ENCODE measurements around the gene IRX5.

IRX5 gene

GRCh38 chr16:54976651-54977200, 46.1 kb downstream of the IRX5 start:
- H2AFZ ChIP-seq (ENCODE audit: low read length) = no peak overlapping the region
- H3K4me1 ChIP-seq (ENCODE audit: insufficient read depth, low read length, severe bottlenecking) = no peaks in the 10 kb centered on the region
- no peaks in the 10 kb centered on the region for H3K79me2 ChIP-seq (ENCODE audit: insufficient read depth, low read length)
- TF ChIP-seq EZH2 (IDR thresholded peaks at IDR 0.05; ENCODE audit: borderline replicate concordance, low read length) = no peak
- TF ChIP-seq CTCF (IDR thresholded peaks at IDR 0.05; ENCODE audit: low read length) = no peak
- H4K20me1 ChIP-seq (ENCODE audit: insufficient read depth, low read length) = no peaks in the 10 kb centered on the region
- no peaks in the 10 kb centered on the region for H3K9me2 ChIP-seq (ENCODE audit: low read depth, low read length)
- H3K27ac ChIP-seq (ENCODE audit: low read depth, low read length, poor library complexity, severe bottlenecking) = no peak overlapping the region
- no peaks in the 10 kb centered on the region for H3K9me3 ChIP-seq (ENCODE audit: low read length)
- no peaks in the 10 kb centered on the region for H3K36me3 ChIP-seq (ENCODE audit: insufficient read depth, low read length)
- no peaks in the 10 kb centered on the region for H3F3A ChIP-seq (ENCODE audit: insufficient read depth, low read length)
- no peak overlapping the region for H3K9ac ChIP-seq (ENCODE audit: low read length)
- no peaks in the 10 kb centered on the region for H3K27me3 ChIP-seq (ENCODE audit: insufficient read depth, low read length)
- no peak overlapping the region for H3K4me3 ChIP-seq (ENCODE audit: low read depth, low read length, poor library complexity, severe bottlenecking)
- H3K4me2 ChIP-seq (ENCODE audit: low read length) = no peak overlapping the region

- Histone ChIP-seq H3K36me3 (ENCODE audit: insufficient read depth, low read length) (no peaks in the 10 kb centered on the region), H3K79me2 (ENCODE audit: insufficient read depth, low read length) (no peaks in the 10 kb centered on the region), H3K4me1 (ENCODE audit: insufficient read depth, low read length, severe bottlenecking) (no peaks in the 10 kb centered on the region), H3K9me3 (ENCODE audit: low read length) (no peaks in the 10 kb centered on the region), H3K9ac (ENCODE audit: low read length) (no peak overlapping the region), H3K4me2 (ENCODE audit: low read length) (no peak overlapping the region), H2AFZ (ENCODE audit: low read length) (no peak overlapping the region), H3K27me3 (ENCODE audit: insufficient read depth, low read length) (no peaks in the 10 kb centered on the region), H3K27ac (ENCODE audit: low read depth, low read length, poor library complexity, severe bottlenecking) (no peak overlapping the region), H3K4me3 (ENCODE audit: low read depth, low read length, poor library complexity, severe bottlenecking) (no peak overlapping the region), H4K20me1 (ENCODE audit: insufficient read depth, low read length) (no peaks in the 10 kb centered on the region), H3K9me2 (ENCODE audit: low read depth, low read length) (no peaks in the 10 kb centered on the region), H3F3A (ENCODE audit: insufficient read depth, low read length) (no peaks in the 10 kb centered on the region)
- TF ChIP-seq EZH2 (IDR thresholded peaks at IDR 0.05; ENCODE audit: borderline replicate concordance, low read length) = no peak
- no peak for TF ChIP-seq CTCF (IDR thresholded peaks at IDR 0.05; ENCODE audit: low read length)
Observed at GRCh38 chr16:54977211-54977610, 46.5 kb downstream of the IRX5 start.

GRCh38 chr16:54980821-54981220, 50.2 kb downstream of the IRX5 start:
- Histone ChIP-seq H3K4me3 (ENCODE audit: low read depth, low read length, poor library complexity, severe bottlenecking) (no peak overlapping the region), H4K20me1 (ENCODE audit: insufficient read depth, low read length) (no peaks in the 10 kb centered on the region), H2AFZ (ENCODE audit: low read length) (no peak overlapping the region), H3F3A (ENCODE audit: insufficient read depth, low read length) (no peaks in the 10 kb centered on the region), H3K79me2 (ENCODE audit: insufficient read depth, low read length) (no peaks in the 10 kb centered on the region), H3K4me1 (ENCODE audit: insufficient read depth, low read length, severe bottlenecking) (no peaks in the 10 kb centered on the region), H3K9me2 (ENCODE audit: low read depth, low read length) (no peaks in the 10 kb centered on the region), H3K27ac (ENCODE audit: low read depth, low read length, poor library complexity, severe bottlenecking) (no peak overlapping the region), H3K27me3 (ENCODE audit: insufficient read depth, low read length) (no peaks in the 10 kb centered on the region), H3K4me2 (ENCODE audit: low read length) (no peak overlapping the region), H3K9me3 (ENCODE audit: low read length) (no peaks in the 10 kb centered on the region), H3K9ac (ENCODE audit: low read length) (no peak overlapping the region), H3K36me3 (ENCODE audit: insufficient read depth, low read length) (no peaks in the 10 kb centered on the region)
- TF ChIP-seq CTCF (IDR thresholded peaks at IDR 0.05; ENCODE audit: low read length) (no peak), EZH2 (IDR thresholded peaks at IDR 0.05; ENCODE audit: borderline replicate concordance, low read length) (no peak)

All from OCI-LY1 (cell line).